ENCODE results near the gene SLIT3.

DNA sequence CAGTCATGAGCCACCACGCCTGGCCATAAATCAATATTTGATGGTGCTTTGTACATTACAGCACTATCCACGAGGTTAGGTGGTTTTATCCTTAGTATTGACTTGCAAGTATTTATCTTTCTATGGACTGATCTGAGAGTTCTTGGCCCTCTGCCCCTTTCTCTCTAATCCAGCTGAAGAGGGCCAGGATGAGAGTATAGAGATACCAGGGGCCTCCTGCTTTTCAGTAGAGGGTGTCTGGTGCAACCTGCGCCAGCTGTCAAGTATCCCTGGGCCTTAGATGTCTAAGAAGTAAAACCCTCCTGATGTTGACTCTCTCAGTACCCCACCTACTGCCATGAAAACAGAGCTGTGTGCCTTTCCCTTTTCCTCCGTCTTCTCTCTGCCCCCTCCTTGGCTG, 153.4 kb downstream of the SLIT3 start:
- TF ChIP-seq, protein P1, sequence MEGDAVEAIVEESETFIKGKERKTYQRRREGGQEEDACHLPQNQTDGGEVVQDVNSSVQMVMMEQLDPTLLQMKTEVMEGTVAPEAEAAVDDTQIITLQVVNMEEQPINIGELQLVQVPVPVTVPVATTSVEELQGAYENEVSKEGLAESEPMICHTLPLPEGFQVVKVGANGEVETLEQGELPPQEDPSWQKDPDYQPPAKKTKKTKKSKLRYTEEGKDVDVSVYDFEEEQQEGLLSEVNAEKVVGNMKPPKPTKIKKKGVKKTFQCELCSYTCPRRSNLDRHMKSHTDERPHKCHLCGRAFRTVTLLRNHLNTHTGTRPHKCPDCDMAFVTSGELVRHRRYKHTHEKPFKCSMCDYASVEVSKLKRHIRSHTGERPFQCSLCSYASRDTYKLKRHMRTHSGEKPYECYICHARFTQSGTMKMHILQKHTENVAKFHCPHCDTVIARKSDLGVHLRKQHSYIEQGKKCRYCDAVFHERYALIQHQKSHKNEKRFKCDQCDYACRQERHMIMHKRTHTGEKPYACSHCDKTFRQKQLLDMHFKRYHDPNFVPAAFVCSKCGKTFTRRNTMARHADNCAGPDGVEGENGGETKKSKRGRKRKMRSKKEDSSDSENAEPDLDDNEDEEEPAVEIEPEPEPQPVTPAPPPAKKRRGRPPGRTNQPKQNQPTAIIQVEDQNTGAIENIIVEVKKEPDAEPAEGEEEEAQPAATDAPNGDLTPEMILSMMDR (IDR thresholded peaks at IDR 0.05 in 2 of 3, conservative IDR thresholded peaks at IDR 0.05 in 1 of 3; ENCODE audit: borderline replicate concordance in 1 of 3, insufficient read depth in 1 of 3, low read depth in 2 of 3, low read length in 2 of 3) = no peak
- no peak for TF ChIP-seq CBX3 (IDR thresholded peaks at IDR 0.05; ENCODE audit: low read depth)
- no peak for TF ChIP-seq EZH2 (IDR thresholded peaks at IDR 0.05)
- no peak for TF ChIP-seq YY1 (IDR thresholded peaks at IDR 0.05; ENCODE audit: extremely low read depth, insufficient replicate concordance, low read depth, low read length)
- no peak for TF ChIP-seq POLR2AphosphoS5 (IDR thresholded peaks at IDR 0.05; ENCODE audit: low read depth, low read length)
- no peak for TF ChIP-seq TCF7L2 (IDR thresholded peaks at IDR 0.05; ENCODE audit: borderline replicate concordance, extremely low read depth, insufficient read depth, insufficient read length)
- no peak for TF ChIP-seq RAD21 (IDR thresholded peaks at IDR 0.05; ENCODE audit: low read depth)
- no peak for TF ChIP-seq POLR2A (IDR thresholded peaks at IDR 0.05; ENCODE audit: borderline replicate concordance, extremely low read depth, insufficient read depth, insufficient read length)

Measured in HCT116 (cell line).